Thoracic aorta (tissue), 2 donors: Measurements from ENCODE around the gene TMPO. TPM values are rescaled to one million over a fixed set of nuclear protein-coding genes. Genes with fewer than 3 reads are reported as not detected.
A peak's percentile ranks its signal among the peaks of the same experiment; 100 is the strongest.

Experiments
- ATAC-seq: fragments of 150-250 bp; one replicate; pipeline ENCODE4 v1.8.0; 2017; ENCODE audit warnings: low read depth; ENCODE audit not compliant: insufficient number of reproducible peaks, low FRiP score
- DNase-seq: peaks from one replicate; pipeline ENCODE4 v3.0.0-alpha.2; 2020; ENCODE audit warnings: low spot score
- H3K27ac ChIP-seq, 2 donors: fragments of 200-600 bp; sonication (generic); 1 replicate in 1 of 2; 2 replicates in 1 of 2; pipeline ENCODE4 v1.5.1; 2016; ENCODE audit warnings: mild to moderate bottlenecking in 2 of 2, moderate library complexity in 2 of 2
- H3K27me3 ChIP-seq: fragments of 200-600 bp; sonication (generic); replicated peaks from 2 replicates; pipeline ENCODE4 v1.6.0; 2016; ENCODE audit warnings: mild to moderate bottlenecking; ENCODE audit not compliant: insufficient read depth
- H3K36me3 ChIP-seq: fragments of 200-600 bp; sonication (generic); one replicate; pipeline ENCODE4 v1.5.1; 2016
- H3K4me1 ChIP-seq, 2 donors: fragments of 200-600 bp; sonication (generic); 1 replicate in 1 of 2; 2 replicates in 1 of 2; pipeline versions ENCODE4 v1.5.1 to v1.6.0; 2016; ENCODE audit warnings: low read depth in 2 of 2, mild to moderate bottlenecking in 1 of 2; ENCODE audit not compliant: control insufficient read depth in 1 of 2
- H3K4me3 ChIP-seq: fragments of 200-600 bp; sonication (generic); 2 replicates; pipeline ENCODE4 v1.5.1; 2016; ENCODE audit warnings: mild to moderate bottlenecking
- H3K9me3 ChIP-seq: fragments of 200-600 bp; sonication (generic); 2 replicates; pipeline ENCODE4 v1.5.1; 2016
- total RNA-seq, 2 donors: library from RNA; depleted of rRNA; stranded (reverse); fragments of >200 nt; gene quantifications; one replicate each; pipeline versions ENCODE4 v1.1.0 to v1.2.3, GENCODE V29; 2016
- TF ChIP-seq, protein P1 (sequence below): fragments of 200-600 bp; sonication (generic); IDR thresholded peaks from one replicate; pipeline ENCODE4 v1.5.1; 2019; ENCODE audit warnings: antibody characterized with exemption

Gene TMPO, protein sequence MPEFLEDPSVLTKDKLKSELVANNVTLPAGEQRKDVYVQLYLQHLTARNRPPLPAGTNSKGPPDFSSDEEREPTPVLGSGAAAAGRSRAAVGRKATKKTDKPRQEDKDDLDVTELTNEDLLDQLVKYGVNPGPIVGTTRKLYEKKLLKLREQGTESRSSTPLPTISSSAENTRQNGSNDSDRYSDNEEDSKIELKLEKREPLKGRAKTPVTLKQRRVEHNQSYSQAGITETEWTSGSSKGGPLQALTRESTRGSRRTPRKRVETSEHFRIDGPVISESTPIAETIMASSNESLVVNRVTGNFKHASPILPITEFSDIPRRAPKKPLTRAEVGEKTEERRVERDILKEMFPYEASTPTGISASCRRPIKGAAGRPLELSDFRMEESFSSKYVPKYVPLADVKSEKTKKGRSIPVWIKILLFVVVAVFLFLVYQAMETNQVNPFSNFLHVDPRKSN
- 10 to 100 TPM; 41.7 to 52.6 TPM for total RNA-seq

DNA sequence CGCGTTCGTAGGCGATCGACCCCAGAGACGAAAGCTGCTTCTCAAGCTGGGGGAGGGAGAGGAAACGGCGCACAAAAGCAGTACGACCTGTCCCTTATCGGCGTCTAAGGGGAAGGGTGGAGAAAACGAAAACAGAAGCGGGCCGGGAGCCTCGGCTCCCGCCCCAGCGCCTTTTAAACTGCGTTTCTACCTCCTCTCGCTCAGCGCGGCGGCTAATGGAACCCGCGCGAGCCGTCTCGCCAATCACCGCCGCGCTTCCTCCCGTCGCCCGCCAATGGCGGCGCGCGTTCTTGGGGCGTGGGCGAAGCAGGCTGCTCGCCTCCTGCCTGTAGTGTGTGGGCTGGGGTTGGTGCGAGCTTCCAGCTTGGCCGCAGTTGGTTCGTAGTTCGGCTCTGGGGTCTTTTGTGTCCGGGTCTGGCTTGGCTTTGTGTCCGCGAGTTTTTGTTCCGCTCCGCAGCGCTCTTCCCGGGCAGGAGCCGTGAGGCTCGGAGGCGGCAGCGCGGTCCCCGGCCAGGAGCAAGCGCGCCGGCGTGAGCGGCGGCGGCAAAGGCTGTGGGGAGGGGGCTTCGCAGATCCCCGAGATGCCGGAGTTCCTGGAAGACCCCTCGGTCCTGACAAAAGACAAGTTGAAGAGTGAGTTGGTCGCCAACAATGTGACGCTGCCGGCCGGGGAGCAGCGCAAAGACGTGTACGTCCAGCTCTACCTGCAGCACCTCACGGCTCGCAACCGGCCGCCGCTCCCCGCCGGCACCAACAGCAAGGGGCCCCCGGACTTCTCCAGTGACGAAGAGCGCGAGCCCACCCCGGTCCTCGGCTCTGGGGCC is at the start of gene TMPO:
TMPO (plus strand) TSS at position 304 of the 824 bp plus-strand sequence; CDS start at position 582, 278 bp downstream.
- peak; percentile 28 for DNase-seq
- Histone ChIP-seq H3K9me3 (no peaks in the 10 kb centered on the region), H3K27ac (peak within 1 kb of the TSS; percentile 85 to 96), H3K36me3 (no peaks in the 10 kb centered on the region), H3K27me3 (no peaks in the 10 kb centered on the region), H3K4me3 (peak within 1 kb of the TSS; percentile 95), H3K4me1 (peaks cover 15 to 28% of the 10 kb centered on the region in 2 donors)
- TF ChIP-seq, protein P1, sequence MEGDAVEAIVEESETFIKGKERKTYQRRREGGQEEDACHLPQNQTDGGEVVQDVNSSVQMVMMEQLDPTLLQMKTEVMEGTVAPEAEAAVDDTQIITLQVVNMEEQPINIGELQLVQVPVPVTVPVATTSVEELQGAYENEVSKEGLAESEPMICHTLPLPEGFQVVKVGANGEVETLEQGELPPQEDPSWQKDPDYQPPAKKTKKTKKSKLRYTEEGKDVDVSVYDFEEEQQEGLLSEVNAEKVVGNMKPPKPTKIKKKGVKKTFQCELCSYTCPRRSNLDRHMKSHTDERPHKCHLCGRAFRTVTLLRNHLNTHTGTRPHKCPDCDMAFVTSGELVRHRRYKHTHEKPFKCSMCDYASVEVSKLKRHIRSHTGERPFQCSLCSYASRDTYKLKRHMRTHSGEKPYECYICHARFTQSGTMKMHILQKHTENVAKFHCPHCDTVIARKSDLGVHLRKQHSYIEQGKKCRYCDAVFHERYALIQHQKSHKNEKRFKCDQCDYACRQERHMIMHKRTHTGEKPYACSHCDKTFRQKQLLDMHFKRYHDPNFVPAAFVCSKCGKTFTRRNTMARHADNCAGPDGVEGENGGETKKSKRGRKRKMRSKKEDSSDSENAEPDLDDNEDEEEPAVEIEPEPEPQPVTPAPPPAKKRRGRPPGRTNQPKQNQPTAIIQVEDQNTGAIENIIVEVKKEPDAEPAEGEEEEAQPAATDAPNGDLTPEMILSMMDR = no peak
- ATAC-seq = peak; percentile 77

DNA sequence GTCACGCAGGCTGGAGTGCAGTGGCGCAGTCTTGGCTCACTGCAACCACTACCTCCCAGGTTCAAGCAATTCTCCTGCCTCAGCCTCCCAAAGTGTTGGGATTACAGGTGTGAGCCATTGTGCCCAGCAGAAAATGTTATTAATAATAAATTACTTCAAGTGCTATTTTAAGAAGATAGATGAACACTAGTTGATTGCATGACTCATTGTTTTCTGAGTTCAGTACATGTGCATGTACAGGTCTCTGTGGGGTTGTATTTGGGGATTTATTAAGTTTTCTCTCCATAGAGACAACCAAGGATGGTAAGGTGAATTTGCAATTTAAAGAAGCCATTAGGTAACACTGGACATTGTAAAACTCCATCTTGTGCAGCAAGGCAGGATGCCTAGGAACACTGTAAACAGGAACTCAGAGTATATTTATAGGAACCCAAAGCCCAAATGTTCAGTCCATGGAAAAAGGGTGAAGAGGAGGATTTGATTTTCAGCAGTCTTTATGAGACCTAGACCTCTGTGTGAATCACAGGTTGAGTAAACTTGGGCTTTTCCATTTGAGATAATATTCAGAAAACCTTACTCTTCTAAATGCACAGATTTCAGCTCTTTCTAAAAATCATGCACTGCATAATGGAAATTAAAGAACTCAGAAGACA is 49.3 kb upstream of the TMPO start:
- Histone ChIP-seq H3K9me3 (no peaks in the 10 kb centered on the region), H3K4me1 (peaks cover 0 to 6% of the 10 kb centered on the region in 2 donors), H3K4me3 (no peak overlapping the region), H3K36me3 (no peaks in the 10 kb centered on the region), H3K27me3 (no peaks in the 10 kb centered on the region), H3K27ac (no peak overlapping the region)
- TF ChIP-seq, protein P1 = no peak
- ATAC-seq = peak; percentile 5
- no peak for DNase-seq

DNA sequence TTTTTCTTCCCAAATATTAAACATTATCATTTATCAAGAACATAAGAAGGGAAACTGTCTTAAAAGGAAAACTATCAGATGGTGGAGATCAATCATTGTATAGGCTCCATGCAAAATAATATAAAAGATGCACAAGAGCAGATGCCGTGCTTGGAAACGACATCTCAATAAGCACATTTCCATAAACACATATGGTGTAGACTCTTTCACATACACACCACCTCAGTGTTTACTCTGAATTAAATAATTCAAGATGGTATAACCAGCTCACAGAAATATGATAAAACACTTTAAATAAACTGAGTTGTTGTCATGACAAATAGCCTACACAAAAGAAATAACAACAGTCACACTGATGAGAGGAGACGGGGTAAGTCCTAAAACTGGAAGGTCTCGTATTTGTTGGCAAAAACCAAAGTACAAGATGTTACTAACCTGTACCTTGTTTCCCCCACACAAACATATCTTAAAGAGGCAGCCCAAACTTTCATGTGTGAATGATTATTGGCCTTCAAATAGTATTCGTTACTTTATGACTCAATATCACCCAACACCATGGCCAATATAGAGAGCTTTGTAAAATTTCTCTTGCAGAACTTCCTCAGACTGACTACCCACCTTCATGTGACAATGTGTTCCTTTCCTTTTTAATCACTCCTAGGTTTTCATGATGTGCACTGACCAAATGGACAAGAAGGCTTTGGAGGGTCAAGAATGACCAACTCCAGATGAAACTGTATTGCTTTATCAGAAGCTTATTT is 48.6 kb upstream of the TMPO start:
- peaks cover 0 to 6% of the 10 kb centered on the region in 2 donors for H3K4me1 ChIP-seq
- DNase-seq = no peak
- H3K9me3 ChIP-seq = no peaks in the 10 kb centered on the region
- H3K27me3 ChIP-seq = no peaks in the 10 kb centered on the region
- no peak overlapping the region for H3K4me3 ChIP-seq
- TF ChIP-seq, protein P1 = no peak
- no peak for ATAC-seq
- no peaks in the 10 kb centered on the region for H3K36me3 ChIP-seq
- H3K27ac ChIP-seq = no peak overlapping the region

DNA sequence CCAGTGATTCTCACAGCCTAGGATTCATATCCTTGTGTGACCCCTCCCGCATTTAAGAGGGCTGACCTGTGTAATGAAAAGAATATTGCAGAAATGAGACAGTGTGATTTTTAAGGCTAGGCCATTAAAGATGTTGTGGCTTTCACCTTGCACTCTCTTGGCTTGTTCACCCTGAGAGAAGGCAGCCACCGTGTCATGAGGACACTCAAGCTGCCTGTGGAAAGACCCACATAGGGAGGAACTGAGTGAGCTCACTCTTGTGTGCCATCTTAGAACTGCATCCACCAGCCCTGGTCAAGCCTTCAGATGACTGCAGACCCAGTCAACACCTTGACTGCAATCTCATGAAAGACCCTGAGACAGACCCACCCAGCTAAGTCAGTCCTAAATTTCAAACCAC is 46.3 kb upstream of the TMPO start:
- H3K27ac ChIP-seq = no peak overlapping the region
- H3K4me1 ChIP-seq = peaks cover 0 to 6% of the 10 kb centered on the region in 2 donors
- H3K36me3 ChIP-seq = no peaks in the 10 kb centered on the region
- TF ChIP-seq, protein P1 = no peak
- H3K4me3 ChIP-seq = no peak overlapping the region
- H3K9me3 ChIP-seq = no peaks in the 10 kb centered on the region
- H3K27me3 ChIP-seq = no peaks in the 10 kb centered on the region
- no peak for ATAC-seq
- no peak for DNase-seq
